Upper lobe of left lung (tissue), 6 donors: ENCODE results near the gene SOX12. TPM values are rescaled to one million over a fixed set of nuclear protein-coding genes. Genes with fewer than 3 reads are reported as not detected.

Experiments used
- ATAC-seq, 2 donors: fragments of 200-7000 bp; cut with Tn5 transposase; one replicate each; pipeline ENCODE4 v1.9.1; 2022; ENCODE audit warnings: mild to moderate bottlenecking in 2 of 2, moderate library complexity in 2 of 2; ENCODE audit not compliant: low FRiP score in 2 of 2
- DNase-seq, 2 donors: peaks; one replicate each; pipeline ENCODE4 v3.0.0-alpha.2; 2019 to 2020
- H3K27ac ChIP-seq, 4 donors: fragments of 200-600 bp; sonication (generic); one replicate each; pipeline ENCODE4 v1.5.1; 2016 to 2019
- H3K27me3 ChIP-seq, 4 donors: fragments of 200-600 bp; sonication (generic); one replicate each; pipeline ENCODE4 v1.5.1; 2017 to 2019
- H3K36me3 ChIP-seq, 4 donors: fragments of 200-600 bp; sonication (generic); one replicate each; pipeline ENCODE4 v1.5.1; 2016 to 2019
- H3K4me1 ChIP-seq, 4 donors: fragments of 200-600 bp; sonication (generic); one replicate each; pipeline ENCODE4 v1.5.1; 2018 to 2019
- H3K4me3 ChIP-seq, 4 donors: fragments of 200-600 bp; sonication (generic); one replicate each; pipeline ENCODE4 v1.5.1; 2017 to 2019; ENCODE audit warnings: mild to moderate bottlenecking in 2 of 4, moderate library complexity in 1 of 4
- H3K9me3 ChIP-seq, 4 donors: fragments of 200-600 bp; sonication (generic); one replicate each; pipeline ENCODE4 v1.5.1; 2018 to 2019
- CTCF ChIP-seq, 6 experiments: fragments of 450-650 bp in 4 of 6; fragments of 200-600 bp in 2 of 6; sonication (generic) in 2 of 6; IDR thresholded peaks; one replicate each; pipeline ENCODE4 v1.5.1; 2016 to 2019; ENCODE audit warnings: antibody characterized with exemption in 6 of 6
- EP300 ChIP-seq, 4 donors: sonication (generic); formaldehyde crosslinking; IDR thresholded peaks; one replicate each; pipeline ENCODE4 v1.5.1; 2017; ENCODE audit warnings: antibody characterized with exemption in 4 of 4, control low read depth in 2 of 4
- POLR2A ChIP-seq, 4 donors: fragments of 450-650 bp; IDR thresholded peaks; one replicate each; pipeline ENCODE4 v1.5.1; 2016 to 2017; ENCODE audit warnings: antibody characterized with exemption in 4 of 4, mild to moderate bottlenecking in 2 of 4
- POLR2AphosphoS5 ChIP-seq, 2 donors: sonication (generic); formaldehyde crosslinking; IDR thresholded peaks; one replicate each; pipeline ENCODE4 v1.5.1; 2017; ENCODE audit warnings: antibody characterized with exemption in 2 of 2
- WGBS, 2 donors: methylation state at CpG; one replicate each; pipeline ENCODE4 v1.1.5; 2017 to 2018; 5-methylcytosine and 5-hydroxymethylcytosine counted together
- total RNA-seq, 6 donors: library from RNA; depleted of rRNA in 4 of 6; stranded (reverse); fragments of >200 nt in 4 of 6; gene quantifications; one replicate each; pipeline versions ENCODE4 v1.1.0 to v1.2.1, GENCODE V29; 2016 to 2021
- donor health status: DM: no; HTN: no; CAD: no; lungs with moderate emphysema.
- donor health status: DM: no; HTN: yes; CAD: no; lungs with severe emphysema.

Gene SOX12
- total RNA-seq, 6 donors from 2014 or later: 3.8 to 13.5 (median 7.6) TPM

GRCh38 chr20:300345-300990, 24.9 kb upstream of the SOX12 start:
- H3K27me3 ChIP-seq: no peaks in the 10 kb centered on the region
- H3K36me3 ChIP-seq: no peaks in the 10 kb centered on the region
- DNase-seq (no peak), ATAC-seq (no peak)
- peak overlapping the region in 2 of 4 donors; percentile 70 to 100 for H3K27ac ChIP-seq
- H3K9me3 ChIP-seq: no peaks in the 10 kb centered on the region
- H3K4me3 ChIP-seq: peak overlapping the region in 1 of 4 donors; percentile 79
- TF ChIP-seq EP300 (IDR thresholded peaks at IDR 0.05) (no peak), POLR2A (IDR thresholded peaks at IDR 0.05) (no peak), CTCF (IDR thresholded peaks at IDR 0.05) (no peak), POLR2AphosphoS5 (IDR thresholded peaks at IDR 0.05) (no peak)
- 43 to 48% methylated on average over 10 of the region's 10 CpGs for WGBS, 2 donors
- H3K4me1 ChIP-seq: peaks cover 34 to 48% (median 36%) of the 10 kb centered on the region in 4 donors

DNA sequence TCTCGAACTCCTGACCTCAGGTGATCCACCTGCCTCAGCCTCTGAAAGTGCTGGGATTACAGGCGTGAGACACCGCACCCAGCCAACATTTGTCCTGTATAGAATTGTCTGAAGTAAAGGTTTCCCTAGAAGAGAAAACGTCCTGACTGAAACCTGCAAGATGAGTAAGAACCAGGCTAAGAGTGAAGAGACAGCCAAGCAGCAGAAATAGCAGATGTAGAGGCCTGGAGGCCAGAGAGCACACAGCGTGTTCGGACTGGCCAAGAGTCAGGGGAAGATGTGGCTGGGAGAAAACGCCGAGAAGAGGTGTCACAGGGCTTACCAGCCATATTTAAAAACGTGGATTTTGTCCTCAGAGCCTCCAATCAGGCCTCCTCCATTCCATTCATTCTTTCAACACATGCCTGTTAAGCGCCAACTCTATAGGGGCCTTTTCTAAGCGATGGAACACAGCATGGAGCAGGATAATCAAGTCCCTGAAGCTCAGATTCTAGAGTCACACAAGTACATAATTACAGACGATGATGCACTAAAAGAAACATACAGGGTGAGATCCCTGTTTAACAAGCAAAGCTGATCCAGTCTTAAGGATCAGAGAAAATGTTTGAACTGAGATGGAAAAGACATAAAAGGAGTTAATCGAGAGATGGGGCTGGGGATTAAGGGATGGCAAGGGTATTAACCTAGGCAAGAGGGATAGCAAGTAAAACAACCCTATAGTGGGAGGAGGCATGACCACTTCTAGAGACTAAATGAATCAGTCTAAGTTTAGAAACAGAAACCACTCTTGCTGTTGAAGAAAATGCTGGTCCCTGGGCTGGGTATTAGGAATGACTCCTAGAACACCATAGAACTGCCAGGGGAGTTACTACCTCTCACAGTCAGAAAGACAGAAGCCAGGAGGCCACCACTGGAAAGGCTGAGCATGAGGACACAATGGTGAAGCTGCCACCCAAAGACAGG, 23.2 kb upstream of the SOX12 start:
- no peak for ATAC-seq
- no peaks in the 10 kb centered on the region for H3K27me3 ChIP-seq
- WGBS, 2 donors: 81 to 83% methylated on average over 13 of the region's 13 CpGs
- no peaks in the 10 kb centered on the region for H3K9me3 ChIP-seq
- H3K36me3 ChIP-seq: no peaks in the 10 kb centered on the region
- DNase-seq: no peak
- H3K4me1 ChIP-seq: peaks cover 28 to 37% (median 34%) of the 10 kb centered on the region in 4 donors
- peak overlapping the region in 2 of 4 donors; percentile 70 to 100 for H3K27ac ChIP-seq
- H3K4me3 ChIP-seq: no peak overlapping the region
- TF ChIP-seq EP300 (IDR thresholded peaks at IDR 0.05): no peak
- TF ChIP-seq CTCF (IDR thresholded peaks at IDR 0.05): no peak
- TF ChIP-seq POLR2A (IDR thresholded peaks at IDR 0.05): no peak
- no peak for TF ChIP-seq POLR2AphosphoS5 (IDR thresholded peaks at IDR 0.05)

DNA sequence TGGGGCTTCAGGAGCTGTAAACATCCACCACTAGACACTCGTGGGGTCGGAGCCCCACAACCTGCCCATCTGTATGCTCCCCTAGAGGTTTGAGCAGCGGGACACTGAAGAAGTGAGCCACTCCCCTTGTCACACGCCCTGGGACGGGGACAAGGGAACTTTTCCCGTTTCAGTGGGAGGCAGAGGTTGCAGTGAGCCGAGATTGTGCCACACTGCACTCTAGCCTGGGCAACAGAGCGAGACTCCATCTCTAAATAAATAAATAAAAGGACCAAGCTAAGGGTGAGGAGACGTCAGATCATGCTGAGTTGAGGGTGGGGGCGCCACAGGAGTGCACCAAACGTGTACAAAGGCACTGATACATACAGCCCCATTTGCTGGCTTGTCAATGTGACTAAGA, 19.6 kb upstream of the SOX12 start:
- TF ChIP-seq POLR2A (IDR thresholded peaks at IDR 0.05): no peak
- no peak for TF ChIP-seq POLR2AphosphoS5 (IDR thresholded peaks at IDR 0.05)
- TF ChIP-seq EP300 (IDR thresholded peaks at IDR 0.05): no peak
- Histone ChIP-seq H3K36me3 (no peaks in the 10 kb centered on the region), H3K9me3 (no peaks in the 10 kb centered on the region), H3K27ac (no peak overlapping the region), H3K4me3 (no peak overlapping the region), H3K27me3 (no peaks in the 10 kb centered on the region), H3K4me1 (peaks cover 21 to 29% (median 25%) of the 10 kb centered on the region in 4 donors)
- ATAC-seq (no peak), DNase-seq (no peak)
- 73 to 78% methylated on average over 11 of the region's 11 CpGs for WGBS, 2 donors

DNA sequence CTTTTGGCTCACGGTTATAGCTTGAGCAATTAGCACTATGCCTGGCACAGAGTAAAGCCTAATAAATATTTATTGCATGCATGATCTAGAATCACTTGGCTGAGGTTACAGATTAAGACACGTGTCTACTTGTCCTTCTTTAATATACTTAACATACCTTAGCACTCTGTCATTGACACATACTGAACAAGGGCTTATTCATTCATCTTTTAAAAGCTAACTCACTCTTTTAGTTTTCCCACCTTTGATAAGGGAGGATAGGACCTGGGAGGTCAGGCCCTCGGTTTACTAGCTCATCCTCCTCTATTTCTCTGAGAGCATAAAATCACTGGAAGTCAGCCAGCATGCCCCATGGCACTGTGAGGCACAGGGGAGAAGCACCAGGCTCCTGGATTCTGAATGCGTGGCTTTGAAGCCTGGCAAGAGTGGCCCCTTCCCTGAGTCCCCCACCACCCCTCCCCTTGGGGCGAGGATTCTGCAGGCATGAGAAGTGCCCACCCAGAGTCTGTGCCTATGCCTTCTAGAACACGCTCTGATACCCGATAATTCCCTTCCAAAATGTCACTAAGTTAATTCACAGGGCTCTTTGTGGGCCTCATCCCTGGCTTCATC, 16.8 kb upstream of the SOX12 start:
- peaks cover 15 to 20% (median 17%) of the 10 kb centered on the region in 4 donors for H3K4me1 ChIP-seq
- no peak for TF ChIP-seq EP300 (IDR thresholded peaks at IDR 0.05)
- TF ChIP-seq POLR2A (IDR thresholded peaks at IDR 0.05): no peak
- no peaks in the 10 kb centered on the region for H3K27me3 ChIP-seq
- peak overlapping the region; percentile 65 to 88 (median 85) for H3K27ac ChIP-seq
- DNase-seq (no peak), ATAC-seq (no peak)
- no peak overlapping the region for H3K4me3 ChIP-seq
- no peaks in the 10 kb centered on the region for H3K36me3 ChIP-seq
- H3K9me3 ChIP-seq: no peaks in the 10 kb centered on the region
- WGBS, 2 donors: 67 to 77% methylated on average over 4 to 6 of the region's 7 CpGs

- Histone ChIP-seq H3K27ac (peak overlapping the region; percentile 65 to 88 (median 85)), H3K4me1 (peaks cover 15 to 20% (median 17%) of the 10 kb centered on the region in 4 donors), H3K9me3 (no peaks in the 10 kb centered on the region), H3K4me3 (peak overlapping the region in 3 of 4 donors; percentile 50 to 59 (median 57)), H3K36me3 (no peaks in the 10 kb centered on the region), H3K27me3 (no peaks in the 10 kb centered on the region)
- TF ChIP-seq POLR2AphosphoS5 (IDR thresholded peaks at IDR 0.05) (no peak), CTCF (IDR thresholded peaks at IDR 0.05) (peak in 1 of 6 experiments; percentile 18), EP300 (IDR thresholded peaks at IDR 0.05) (no peak), POLR2A (IDR thresholded peaks at IDR 0.05) (no peak)
- DNase-seq: no peak
- 3 to 9% methylated on average over 6 of the region's 6 CpGs for WGBS, 2 donors
- ATAC-seq: peak in 1 of 2 donors; percentile 36
Measured at GRCh38 chr20:309306-309840, 16.0 kb upstream of the SOX12 start.
